ENCODE measurements around the gene GARIN5B.

GARIN5B gene

GRCh38 chr19:55352040-55352439 lies 11.0 kb downstream of the GARIN5B start:
- ATAC-seq = no peak

GRCh38 chr19:55350620-55351315 lies 12.3 kb downstream of the GARIN5B start:
- no peak for ATAC-seq
- no peak for TF ChIP-seq SNAI2 (CRISPR knock-in tag; IDR thresholded peaks at IDR 0.05)
- TF ChIP-seq BACH2 (CRISPR knock-in tag; IDR thresholded peaks at IDR 0.05; ENCODE audit: borderline replicate concordance) = no peak
- no peak for TF ChIP-seq TOX (CRISPR knock-in tag; IDR thresholded peaks at IDR 0.05; ENCODE audit: borderline replicate concordance)
- no peak for TF ChIP-seq ZFP3 (CRISPR knock-in tag; IDR thresholded peaks at IDR 0.05)
- TF ChIP-seq TSHZ2 (CRISPR knock-in tag; IDR thresholded peaks at IDR 0.05) = no peak
- TF ChIP-seq CREB5 (CRISPR knock-in tag; IDR thresholded peaks at IDR 0.05; ENCODE audit: low read depth) = no peak

More at GRCh38 chr19:55352040-55352439, 11.0 kb downstream of the GARIN5B start:
- TF ChIP-seq OSR1 (CRISPR knock-in tag; IDR thresholded peaks at IDR 0.05) = no peak
- no peak for TF ChIP-seq PATZ1 (CRISPR knock-in tag; IDR thresholded peaks at IDR 0.05; ENCODE audit: borderline replicate concordance)
- TF ChIP-seq ARNTL (CRISPR knock-in tag; IDR thresholded peaks at IDR 0.05; ENCODE audit: borderline replicate concordance, low read depth) = no peak
- no peak for TF ChIP-seq ZNF565 (CRISPR knock-in tag; conservative IDR thresholded peaks at IDR 0.05; ENCODE audit: low read depth)
- TF ChIP-seq RARB (CRISPR knock-in tag; IDR thresholded peaks at IDR 0.05) = no peak
- TF ChIP-seq ZFP3 (CRISPR knock-in tag; IDR thresholded peaks at IDR 0.05) = no peak
- TF ChIP-seq CSDC2 (CRISPR knock-in tag; IDR thresholded peaks at IDR 0.05) = no peak
- no peak for TF ChIP-seq ZC3H10 (CRISPR knock-in tag; IDR thresholded peaks at IDR 0.05)

- ATAC-seq = no peak
- TF ChIP-seq POU6F1 (CRISPR knock-in tag; IDR thresholded peaks at IDR 0.05; ENCODE audit: borderline replicate concordance, low read depth) = no peak
- no peak for TF ChIP-seq SNAI2 (CRISPR knock-in tag; IDR thresholded peaks at IDR 0.05)
- no peak for TF ChIP-seq BACH2 (CRISPR knock-in tag; IDR thresholded peaks at IDR 0.05; ENCODE audit: borderline replicate concordance)
- no peak for TF ChIP-seq CSRNP3 (CRISPR knock-in tag; IDR thresholded peaks at IDR 0.05)
- TF ChIP-seq ESRRG (CRISPR knock-in tag; IDR thresholded peaks at IDR 0.05) = no peak
- TF ChIP-seq ARNTL (CRISPR knock-in tag; IDR thresholded peaks at IDR 0.05; ENCODE audit: borderline replicate concordance, low read depth) = no peak
- TF ChIP-seq TOX (CRISPR knock-in tag; IDR thresholded peaks at IDR 0.05; ENCODE audit: borderline replicate concordance) = no peak
- TF ChIP-seq RARB (CRISPR knock-in tag; IDR thresholded peaks at IDR 0.05) = no peak
- TF ChIP-seq ZNF565 (CRISPR knock-in tag; conservative IDR thresholded peaks at IDR 0.05; ENCODE audit: low read depth) = no peak
- TF ChIP-seq TSHZ2 (CRISPR knock-in tag; IDR thresholded peaks at IDR 0.05) = no peak
- TF ChIP-seq ZFP3 (CRISPR knock-in tag; IDR thresholded peaks at IDR 0.05) = no peak
- no peak for TF ChIP-seq CREB5 (CRISPR knock-in tag; IDR thresholded peaks at IDR 0.05; ENCODE audit: low read depth)
- TF ChIP-seq ISL1 (CRISPR knock-in tag; IDR thresholded peaks at IDR 0.05) = no peak
- TF ChIP-seq ZNF70 (CRISPR knock-in tag; IDR thresholded peaks at IDR 0.05) = no peak
- no peak for TF ChIP-seq ZC3H10 (CRISPR knock-in tag; IDR thresholded peaks at IDR 0.05)
- TF ChIP-seq PATZ1 (CRISPR knock-in tag; IDR thresholded peaks at IDR 0.05; ENCODE audit: borderline replicate concordance) = no peak
- no peak for TF ChIP-seq OSR1 (CRISPR knock-in tag; IDR thresholded peaks at IDR 0.05)
Measured at GRCh38 chr19:55348317-55349034, 14.6 kb downstream of the GARIN5B start.
